ENCODE results near the gene AURKAIP1.

DNA sequence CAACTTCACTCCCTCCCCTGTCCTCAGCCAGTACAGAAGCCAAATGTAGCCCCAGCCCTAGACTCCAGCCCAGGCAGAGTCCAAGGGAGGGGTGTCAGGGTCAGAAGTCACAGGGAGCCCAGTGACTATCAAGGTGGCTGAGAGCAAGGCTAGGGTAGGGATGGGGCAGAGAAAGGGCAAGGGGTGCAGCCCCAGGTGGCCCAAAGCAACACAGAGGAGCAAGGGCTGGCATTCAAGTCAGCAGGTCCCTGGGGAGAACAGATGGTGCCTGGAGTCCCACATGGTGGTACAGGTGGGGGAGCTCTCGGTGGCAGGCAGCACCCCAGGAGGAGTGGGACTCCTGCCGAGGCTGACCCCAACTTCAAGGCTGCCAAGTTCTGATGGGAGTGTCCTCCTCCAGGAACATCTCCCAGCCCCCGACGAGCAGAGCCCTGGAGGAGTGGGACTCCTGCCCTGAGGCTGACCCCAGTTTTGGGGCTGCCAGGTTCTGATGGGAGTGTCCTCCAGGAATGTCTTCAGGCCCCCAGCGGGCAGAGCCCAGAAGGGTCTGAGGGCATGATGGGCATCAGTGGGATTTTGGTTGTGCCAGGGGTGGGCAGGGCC, 22.1 kb downstream of the AURKAIP1 start:
- TF ChIP-seq ZFAT (CRISPR knock-in tag; conservative IDR thresholded peaks at IDR 0.05), result no peak
- no peak for TF ChIP-seq TAF1 (CRISPR knock-in tag; IDR thresholded peaks at IDR 0.05)
- TF ChIP-seq GLI4 (CRISPR knock-in tag; IDR thresholded peaks at IDR 0.05; ENCODE audit: borderline replicate concordance), result no peak
- TF ChIP-seq ARNT2 (CRISPR knock-in tag; IDR thresholded peaks at IDR 0.05; ENCODE audit: low read depth), result no peak
- no peak for TF ChIP-seq ZMYM3 (CRISPR knock-in tag; IDR thresholded peaks at IDR 0.05)
- TF ChIP-seq GTF3A (CRISPR knock-in tag; conservative IDR thresholded peaks at IDR 0.05), result no peak
- TF ChIP-seq ZSCAN30 (CRISPR knock-in tag; IDR thresholded peaks at IDR 0.05), result no peak
- no peak for TF ChIP-seq ZNF510 (CRISPR knock-in tag; IDR thresholded peaks at IDR 0.05; ENCODE audit: low read depth)
- no peak for TF ChIP-seq ZNF235 (CRISPR knock-in tag; IDR thresholded peaks at IDR 0.05; ENCODE audit: borderline replicate concordance)
- TF ChIP-seq EP300 (IDR thresholded peaks at IDR 0.05; ENCODE audit: low read depth in 2 of 2, low read length in 2 of 2), result no peak
- no peak for TF ChIP-seq EP300 (CRISPR knock-in tag; IDR thresholded peaks at IDR 0.05; ENCODE audit: borderline replicate concordance)
- no peak for TF ChIP-seq ZNF652 (CRISPR knock-in tag; IDR thresholded peaks at IDR 0.05; ENCODE audit: borderline replicate concordance, low read depth)
- TF ChIP-seq RFX1 (IDR thresholded peaks at IDR 0.05), result no peak
- TF ChIP-seq POLR2A (IDR thresholded peaks at IDR 0.05; ENCODE audit: insufficient read depth in 1 of 2, low read depth in 2 of 2, low read length in 2 of 2), result no peak
- TF ChIP-seq ZNF530 (CRISPR knock-in tag; IDR thresholded peaks at IDR 0.05; ENCODE audit: low read depth), result no peak
